ENCODE data around the gene PHACTR3.
"Not testable (repeated sequence)": the region's sequence is repeated elsewhere in the genome, so short reads cannot be mapped to it uniquely, and the experiment has no call there.

The PHACTR3 gene

DNA sequence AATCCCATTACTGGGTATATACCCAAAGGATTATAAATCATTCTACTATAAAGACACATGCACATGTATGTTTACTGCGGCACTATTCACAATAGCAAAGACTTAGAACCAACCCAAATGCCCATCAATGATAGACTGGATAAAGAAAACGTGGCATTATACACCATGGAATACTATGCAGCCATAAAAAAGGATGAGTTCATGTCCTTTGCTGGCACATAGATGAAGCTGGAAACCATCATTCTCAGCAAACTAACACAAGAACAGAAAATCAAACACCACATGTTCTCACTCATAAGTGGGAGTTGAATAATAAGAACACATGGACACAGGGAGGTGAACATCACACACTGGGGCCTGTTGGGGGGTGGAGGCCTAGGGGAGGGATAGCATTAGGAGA, 285.7 kb downstream of the PHACTR3 start:
- not testable (repeated sequence) for DNase-seq

DNA sequence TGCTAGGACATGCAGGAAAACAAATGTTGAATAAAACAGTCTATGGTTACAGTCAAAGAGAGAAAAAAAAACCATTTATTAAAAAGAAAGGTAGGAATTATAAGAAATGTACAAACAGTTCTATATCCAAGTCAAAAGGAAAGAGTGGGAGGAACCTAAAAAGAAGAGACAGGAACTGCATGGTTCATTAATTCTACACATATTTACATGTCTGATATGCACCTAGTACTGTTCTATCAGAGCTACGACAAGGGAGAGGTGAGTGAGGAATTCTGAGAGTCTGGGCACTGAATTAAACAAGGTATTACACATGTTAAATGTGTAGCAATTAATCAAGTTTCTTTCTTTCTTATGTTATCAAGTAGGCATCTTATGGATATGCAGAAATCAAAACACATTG, 287.2 kb downstream of the PHACTR3 start:
- DNase-seq, result no peak

DNA sequence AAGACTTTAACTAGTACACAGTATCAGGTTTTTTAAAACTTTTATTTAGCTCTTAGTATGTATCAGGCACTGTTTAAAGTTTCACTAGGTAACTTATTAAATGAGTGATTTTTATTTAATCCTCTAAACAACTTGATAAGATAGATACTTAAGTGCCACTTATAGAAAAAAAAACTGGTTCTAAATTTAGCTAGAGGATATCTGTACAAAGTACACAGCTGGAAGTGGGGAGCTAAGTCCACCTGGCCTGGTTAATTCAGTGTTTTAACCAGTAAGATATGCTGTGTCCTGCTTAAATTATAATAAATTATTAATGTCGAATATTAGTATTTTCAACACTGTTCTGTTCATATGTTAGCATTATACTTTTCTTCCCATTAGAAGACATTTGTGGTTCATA, 291.6 kb downstream of the PHACTR3 start:
- DNase-seq, result no peak

All from inflammatory macrophage (primary cell).